GM12878 (cell line): Measurements from ENCODE around the gene C6orf15. TPM values are rescaled to one million over a fixed set of nuclear protein-coding genes. Genes with fewer than 3 reads are reported as not detected.
A peak's percentile ranks its signal among the peaks of the same experiment; 100 is the strongest.

ENCODE experiments used
- ATAC-seq: fragments of 200-7000 bp; cut with Tn5 transposase; 3 replicates; pipeline ENCODE4 v1.9.1; 2020; ENCODE audit warnings: mild to moderate bottlenecking, moderate library complexity
- BruUV-seq: library from RNA; stranded (reverse); fragments of 400-500 nt; replicated peaks from 2 replicates; lab custom pipeline; 2021; lab: Mats Ljungman, UMichigan
- CTCF ChIA-PET: fragments of 300-600 bp; sonication (Branson Sonifier 250); formaldehyde crosslinking; extraction: SDS; loops from one replicate; lab custom pipeline; 2021; ENCODE audit warnings: inconsistent platforms; lab: Yijun Ruan, JAX
- POLR2A ChIA-PET: fragments of 350-600 bp; formaldehyde crosslinking; extraction: SDS; loops from one replicate; lab custom pipeline; 2021; ENCODE audit warnings: inconsistent platforms; lab: Charles Lee
- RAD21 ChIA-PET: fragments of 300-600 bp; sonication (Branson Sonifier 250); formaldehyde crosslinking; loops from one replicate; lab custom pipeline; 2023; ENCODE audit warnings: antibody characterized with exemption; ENCODE audit not compliant: unreplicated experiment; lab: Charles Lee
- SMC1A ChIA-PET: fragments of 300-600 bp; sonication (Branson Sonifier 250); formaldehyde crosslinking; loops from one replicate; lab custom pipeline; 2023; ENCODE audit not compliant: unreplicated experiment, uncharacterized antibody; lab: Charles Lee
- DNase-seq: peaks from one replicate; pipeline ENCODE4 v3.0.0-alpha.2; 2011; ENCODE audit warnings: low read depth, low spot score
- FAIRE-seq: peaks from 3 replicates; lab custom pipeline; 2011; peaks lifted over from hg19 to GRCh38; lab: Jason Lieb, UNC
- H2AFZ ChIP-seq: 2 replicates; pipeline ENCODE4 v1.6.0; 2011; ENCODE audit warnings: low read depth, low read length, control low read depth; ENCODE audit not compliant: control insufficient read depth
- H3K27ac ChIP-seq: 2 replicates; pipeline ENCODE4 v1.5.1; 2011; ENCODE audit warnings: control low read depth; ENCODE audit not compliant: control insufficient read depth, insufficient read depth
- H3K27me3 ChIP-seq, 2 experiments: replicated peaks in 1 of 2; 2 replicates each; pipeline versions ENCODE4 v1.6.0 to v1.6.1; 2011; ENCODE audit warnings: low read length in 1 of 2; ENCODE audit not compliant: control insufficient read depth in 2 of 2, insufficient read depth in 2 of 2
- H3K36me3 ChIP-seq, 2 experiments: 2 replicates each; pipeline ENCODE4 v1.5.1; 2011; ENCODE audit warnings: low read length in 1 of 2; ENCODE audit not compliant: control insufficient read depth in 2 of 2, insufficient read depth in 2 of 2
- H3K4me1 ChIP-seq: 2 replicates; pipeline ENCODE4 v1.6.1; 2011; ENCODE audit warnings: mild to moderate bottlenecking, low read length, moderate library complexity, mixed read lengths; ENCODE audit not compliant: control insufficient read depth, insufficient read depth
- H3K4me2 ChIP-seq: 2 replicates; pipeline ENCODE4 v1.6.0; 2011; ENCODE audit warnings: control low read depth; ENCODE audit not compliant: control insufficient read depth, insufficient read depth
- H3K4me3 ChIP-seq: fragments of 200-600 bp; sonication (generic); 2 replicates; pipeline ENCODE4 v1.5.1; 2016
- H3K79me2 ChIP-seq: 2 replicates; pipeline ENCODE4 v1.6.0; 2011; ENCODE audit warnings: low read length; ENCODE audit not compliant: control insufficient read depth, insufficient read depth
- H3K9ac ChIP-seq: 2 replicates; pipeline ENCODE4 v1.8.0; 2011; ENCODE audit warnings: low read length, control low read depth, mixed read lengths; ENCODE audit not compliant: control insufficient read depth, insufficient read depth
- H3K9me3 ChIP-seq: replicated peaks from 3 replicates; pipeline ENCODE4 v1.5.1; 2011; ENCODE audit warnings: mild to moderate bottlenecking, low read length; ENCODE audit not compliant: control insufficient read depth, insufficient read depth
- H4K20me1 ChIP-seq: 2 replicates; pipeline ENCODE4 v1.6.0; 2011; ENCODE audit not compliant: control insufficient read depth, insufficient read depth
- ATF3 ChIP-seq: IDR thresholded peaks from 2 replicates; pipeline ENCODE4 v1.6.1; 2011; ENCODE audit warnings: low read depth, mild to moderate bottlenecking, low read length, moderate library complexity, borderline replicate concordance; ENCODE audit errors: extremely low read depth
- BMI1 ChIP-seq: fragments of 450-650 bp; IDR thresholded peaks from 2 replicates; pipeline ENCODE4 v1.6.1; 2016; ENCODE audit warnings: mild to moderate bottlenecking, moderate library complexity, borderline replicate concordance
- CUX1 ChIP-seq: IDR thresholded peaks from 2 replicates; pipeline ENCODE4 v1.6.1; 2012; ENCODE audit warnings: improper control_type of control experiment, low read depth, low read length; ENCODE audit not compliant: insufficient replicate concordance
- GATAD2B ChIP-seq: fragments of 450-650 bp; conservative IDR thresholded peaks from 2 replicates; pipeline ENCODE4 v1.6.1; 2017; ENCODE audit warnings: low read depth, mild to moderate bottlenecking, moderate library complexity
- MXI1 ChIP-seq: fragments of 150-350 bp; IDR thresholded peaks from 2 replicates; pipeline ENCODE4 v1.6.1; 2011; ENCODE audit warnings: low read depth, mild to moderate bottlenecking, inconsistent platforms, low read length, improper control_type of control experiment
- PAX8 ChIP-seq: fragments of 450-650 bp; IDR thresholded peaks from 2 replicates; pipeline ENCODE4 v1.6.1; 2017; ENCODE audit warnings: mild to moderate bottlenecking, moderate library complexity
- PML ChIP-seq: IDR thresholded peaks from 2 replicates; pipeline ENCODE4 v1.6.1; 2012; ENCODE audit warnings: low read length, inconsistent platforms
- RBBP5 ChIP-seq: fragments of 200-600 bp; sonication (generic); conservative IDR thresholded peaks from 2 replicates; pipeline ENCODE4 v1.6.1; 2016
- SMC3 ChIP-seq: IDR thresholded peaks from 2 replicates; pipeline ENCODE4 v1.6.1; 2011; ENCODE audit warnings: low read length, improper control_type of control experiment, borderline replicate concordance
- SREBF1 ChIP-seq: IDR thresholded peaks from 2 replicates; pipeline ENCODE4 v1.6.1; 2012; ENCODE audit warnings: mild to moderate bottlenecking, low read length
- TAF1 ChIP-seq: IDR thresholded peaks from 2 replicates; pipeline ENCODE4 v1.6.1; 2011; ENCODE audit warnings: mild to moderate bottlenecking, low read depth, low read length, borderline replicate concordance
- TARDBP ChIP-seq: IDR thresholded peaks from 2 replicates; pipeline ENCODE4 v1.6.1; 2016; ENCODE audit warnings: borderline replicate concordance
- TBL1XR1 ChIP-seq: IDR thresholded peaks from 2 replicates; pipeline ENCODE4 v1.6.1; 2012; ENCODE audit warnings: low read depth, low read length, improper control_type of control experiment
- WGBS: methylation state at CpG from one replicate; pipeline ENCODE4 v1.1.6; 2016; ENCODE audit warnings: low lambda C conversion rate; ENCODE audit not compliant: insufficient replicate concordance, insufficient coverage; ENCODE audit errors: missing lambda C conversion rate; 5-methylcytosine and 5-hydroxymethylcytosine counted together
- in situ Hi-C: fragments of 300-500 bp; cut with MboI; formaldehyde crosslinking; loops from 9 replicates; pipeline ENCODE4 v1.14.3; 2018; ENCODE audit warnings: mixed read lengths
- intact Hi-C: fragments of 100-400 bp; cut with micrococcal nuclease; formaldehyde crosslinking; loops from one replicate; pipeline ENCODE4 v1.14.2; 2022; ENCODE audit not compliant: unreplicated experiment
- polyA plus RNA-seq, 11 experiments: library from polyadenylated mRNA; depleted of rRNA in 4 of 11; unstranded in 6 of 11; stranded (reverse) in 5 of 11; fragments of >200 nt; fragmentation: Nextera tagmentation in 4 of 11; fragmentation: Illumina TruSeq in 1 of 11; extraction: Ambion mirVana in 4 of 11; extraction: Trizol in 1 of 11; gene quantifications; 1 replicate in 1 of 11; 2 replicates in 10 of 11; pipeline versions ENCODE4 v1.2.1 to v1.2.3, GENCODE V29; 2011 to 2016; ENCODE audit warnings: inconsistent platforms in 2 of 11, missing spikeins in 2 of 11, low read depth in 1 of 11
- total RNA-seq, 4 experiments: library from RNA; depleted of rRNA in 3 of 4; stranded (reverse); fragments of >200 nt in 3 of 4; fragmentation: Illumina TruSeq in 1 of 4; extraction: Trizol in 1 of 4; gene quantifications; 2 replicates each; pipeline versions ENCODE4 v1.2.1 to v1.2.3, GENCODE V29; 2013 to 2021
- TF ChIP-seq, protein P1 (sequence below), 3 experiments: IDR thresholded peaks in 2 of 3; conservative IDR thresholded peaks in 1 of 3; 2 replicates each; pipeline ENCODE4 v1.5.1; 2011; ENCODE audit warnings: low read depth in 3 of 3, low read length in 3 of 3, mild to moderate bottlenecking in 3 of 3, control low read depth in 2 of 3, moderate library complexity in 2 of 3, inconsistent platforms in 1 of 3, mixed read lengths in 1 of 3; ENCODE audit not compliant: control insufficient read depth in 2 of 3, insufficient read depth in 1 of 3; ENCODE audit errors: extremely low read depth in 1 of 3

The C6orf15 gene
- total and polyA plus RNA-seq, 10 of the 15 experiments (the other 5 are each of a cell fraction or from before 2014, with no cell fraction given) = not detected

- Histone ChIP-seq H3K4me3 (peak overlapping the region; percentile 90), H3K27me3 (no peaks in the 10 kb centered on the region), H3K27ac (peak overlapping the region; percentile 57), H3K4me2 (peak overlapping the region; percentile 77), H2AFZ (peak overlapping the region; percentile 80), H4K20me1 (no peaks in the 10 kb centered on the region; the same call in 1 of the 2 replicates), H3K79me2 (peaks cover 39% of the 10 kb centered on the region), H3K9ac (peak overlapping the region; percentile 81), H3K36me3 (peaks cover 8 to 12% of the 10 kb centered on the region in 2 experiments), H3K9me3 (no peaks in the 10 kb centered on the region), H3K4me1 (peaks cover 18% of the 10 kb centered on the region)
- intact Hi-C loops (loop anchor here (2.0 kb wide), 1 partner anchor 34 kb away; no protein-coding TSS in a partner anchor), in situ Hi-C loops (no loop called here)
- CTCF ChIA-PET = interaction anchor here (0.7 to 2.9 kb wide), 17 partner anchors 11 to 240 kb away, joined by 3 to 17 read pairs (median 3); partner anchors contain the start of genes POU5F1 and PSORS1C2
- no peak for FAIRE-seq
- SMC1A ChIA-PET = interaction anchor here (1.0 to 4.2 kb wide), 6 partner anchors 12 to 208 kb away, joined by 3 to 21 read pairs (median 8); no protein-coding TSS in a partner anchor
- POLR2A ChIA-PET = interaction anchor here (1.1 to 3.0 kb wide), 5 partner anchors 25 to 277 kb away, joined by 3 to 10 read pairs (median 5); no protein-coding TSS in a partner anchor
- RAD21 ChIA-PET = interaction anchor here (0.8 to 2.0 kb wide), 8 partner anchors 22 to 245 kb away, joined by 3 to 12 read pairs (median 4); partner anchors contain the start of gene VARS2
- TSS peak; percentile 79 for BruUV-seq
- peak; percentile 52 for ATAC-seq
- 1% methylated on average over 34 of the region's 35 CpGs for WGBS
- no peak for DNase-seq
- no peak for TF ChIP-seq MXI1
- TF ChIP-seq SREBF1 = no peak
- TF ChIP-seq BMI1 = no peak
- TF ChIP-seq TBL1XR1 = no peak
- no peak for TF ChIP-seq SMC3
- TF ChIP-seq TARDBP = 0 out of 2 replicates have a peak, but pooled peaks have one; percentile 42
- TF ChIP-seq ATF3 = no peak
- TF ChIP-seq TAF1 = peak; percentile 30; the same call in 1 of the 2 replicates
- TF ChIP-seq RBBP5 = no peak
- TF ChIP-seq CUX1 = no peak
- TF ChIP-seq, protein P1, sequence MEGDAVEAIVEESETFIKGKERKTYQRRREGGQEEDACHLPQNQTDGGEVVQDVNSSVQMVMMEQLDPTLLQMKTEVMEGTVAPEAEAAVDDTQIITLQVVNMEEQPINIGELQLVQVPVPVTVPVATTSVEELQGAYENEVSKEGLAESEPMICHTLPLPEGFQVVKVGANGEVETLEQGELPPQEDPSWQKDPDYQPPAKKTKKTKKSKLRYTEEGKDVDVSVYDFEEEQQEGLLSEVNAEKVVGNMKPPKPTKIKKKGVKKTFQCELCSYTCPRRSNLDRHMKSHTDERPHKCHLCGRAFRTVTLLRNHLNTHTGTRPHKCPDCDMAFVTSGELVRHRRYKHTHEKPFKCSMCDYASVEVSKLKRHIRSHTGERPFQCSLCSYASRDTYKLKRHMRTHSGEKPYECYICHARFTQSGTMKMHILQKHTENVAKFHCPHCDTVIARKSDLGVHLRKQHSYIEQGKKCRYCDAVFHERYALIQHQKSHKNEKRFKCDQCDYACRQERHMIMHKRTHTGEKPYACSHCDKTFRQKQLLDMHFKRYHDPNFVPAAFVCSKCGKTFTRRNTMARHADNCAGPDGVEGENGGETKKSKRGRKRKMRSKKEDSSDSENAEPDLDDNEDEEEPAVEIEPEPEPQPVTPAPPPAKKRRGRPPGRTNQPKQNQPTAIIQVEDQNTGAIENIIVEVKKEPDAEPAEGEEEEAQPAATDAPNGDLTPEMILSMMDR (IDR thresholded peaks at IDR 0.05 in 2 of 3, conservative IDR thresholded peaks at IDR 0.05 in 1 of 3; ENCODE audit: control insufficient read depth in 2 of 3, extremely low read depth in 1 of 3, insufficient read depth in 1 of 3, low read depth in 3 of 3, low read length in 3 of 3) = peak in 2 of 3 experiments; percentile 30 to 32; a peak in 2 of 6 replicates
- TF ChIP-seq PML = peak; percentile 20; the same call in 1 of the 2 replicates
- TF ChIP-seq GATAD2B = peak; percentile 26; the same call in 1 of the 2 replicates
- TF ChIP-seq PAX8 = no peak
These were observed 46.8 kb upstream of the C6orf15 start for GRCh38 chr6:31158863-31159855.
